Measurements from ENCODE around the gene KIF1B.

DNA sequence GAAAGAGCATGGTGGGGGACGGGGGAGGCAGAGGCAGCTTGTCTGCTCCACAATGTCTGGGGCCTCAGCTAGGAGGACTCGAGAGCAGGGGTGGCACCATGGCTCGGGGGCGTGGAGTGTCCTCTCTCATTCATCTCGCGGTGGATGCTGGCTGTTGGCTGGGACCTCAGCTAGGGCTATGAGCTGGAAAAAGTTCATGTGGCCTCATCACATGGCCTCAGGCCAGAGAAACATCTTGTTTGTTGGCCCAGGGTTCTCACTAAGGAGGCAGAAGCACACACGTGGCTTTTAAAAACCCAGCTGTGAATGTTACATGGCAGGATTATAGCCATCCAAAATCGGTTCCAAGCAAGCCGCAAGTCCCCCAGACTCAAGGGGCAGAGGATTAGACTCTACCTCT lies 213.7 kb downstream of the KIF1B start:
- TF ChIP-seq, protein P1, sequence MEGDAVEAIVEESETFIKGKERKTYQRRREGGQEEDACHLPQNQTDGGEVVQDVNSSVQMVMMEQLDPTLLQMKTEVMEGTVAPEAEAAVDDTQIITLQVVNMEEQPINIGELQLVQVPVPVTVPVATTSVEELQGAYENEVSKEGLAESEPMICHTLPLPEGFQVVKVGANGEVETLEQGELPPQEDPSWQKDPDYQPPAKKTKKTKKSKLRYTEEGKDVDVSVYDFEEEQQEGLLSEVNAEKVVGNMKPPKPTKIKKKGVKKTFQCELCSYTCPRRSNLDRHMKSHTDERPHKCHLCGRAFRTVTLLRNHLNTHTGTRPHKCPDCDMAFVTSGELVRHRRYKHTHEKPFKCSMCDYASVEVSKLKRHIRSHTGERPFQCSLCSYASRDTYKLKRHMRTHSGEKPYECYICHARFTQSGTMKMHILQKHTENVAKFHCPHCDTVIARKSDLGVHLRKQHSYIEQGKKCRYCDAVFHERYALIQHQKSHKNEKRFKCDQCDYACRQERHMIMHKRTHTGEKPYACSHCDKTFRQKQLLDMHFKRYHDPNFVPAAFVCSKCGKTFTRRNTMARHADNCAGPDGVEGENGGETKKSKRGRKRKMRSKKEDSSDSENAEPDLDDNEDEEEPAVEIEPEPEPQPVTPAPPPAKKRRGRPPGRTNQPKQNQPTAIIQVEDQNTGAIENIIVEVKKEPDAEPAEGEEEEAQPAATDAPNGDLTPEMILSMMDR (IDR thresholded peaks at IDR 0.05): no peak
- TF ChIP-seq POLR2A (IDR thresholded peaks at IDR 0.05) (no peak), EP300 (IDR thresholded peaks at IDR 0.05) (no peak), POLR2AphosphoS5 (IDR thresholded peaks at IDR 0.05) (no peak)

Data from sigmoid colon (tissue), 4 donors.